ENCODE data around the gene UNKL.

DNA sequence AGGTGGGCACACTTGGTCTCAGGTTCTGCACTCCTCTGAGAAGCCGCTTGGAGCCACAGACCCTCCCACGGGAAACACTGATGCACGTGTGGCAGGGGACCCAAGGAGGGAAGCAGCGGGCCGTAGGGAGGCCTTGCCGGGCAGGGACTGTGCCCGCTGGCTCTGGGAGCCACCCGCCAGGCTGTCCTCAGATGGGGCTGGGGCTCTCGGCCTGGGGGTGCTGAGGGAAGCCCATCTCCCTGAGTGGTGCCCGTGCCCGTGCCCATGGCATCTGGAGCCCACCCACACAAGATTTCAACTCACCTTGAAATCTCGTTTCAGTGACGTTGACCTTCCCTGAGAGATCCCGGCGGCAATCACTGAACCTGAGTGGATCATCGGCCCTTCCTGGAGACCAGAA, 42.4 kb upstream of the UNKL start:
- TF ChIP-seq, protein P1, sequence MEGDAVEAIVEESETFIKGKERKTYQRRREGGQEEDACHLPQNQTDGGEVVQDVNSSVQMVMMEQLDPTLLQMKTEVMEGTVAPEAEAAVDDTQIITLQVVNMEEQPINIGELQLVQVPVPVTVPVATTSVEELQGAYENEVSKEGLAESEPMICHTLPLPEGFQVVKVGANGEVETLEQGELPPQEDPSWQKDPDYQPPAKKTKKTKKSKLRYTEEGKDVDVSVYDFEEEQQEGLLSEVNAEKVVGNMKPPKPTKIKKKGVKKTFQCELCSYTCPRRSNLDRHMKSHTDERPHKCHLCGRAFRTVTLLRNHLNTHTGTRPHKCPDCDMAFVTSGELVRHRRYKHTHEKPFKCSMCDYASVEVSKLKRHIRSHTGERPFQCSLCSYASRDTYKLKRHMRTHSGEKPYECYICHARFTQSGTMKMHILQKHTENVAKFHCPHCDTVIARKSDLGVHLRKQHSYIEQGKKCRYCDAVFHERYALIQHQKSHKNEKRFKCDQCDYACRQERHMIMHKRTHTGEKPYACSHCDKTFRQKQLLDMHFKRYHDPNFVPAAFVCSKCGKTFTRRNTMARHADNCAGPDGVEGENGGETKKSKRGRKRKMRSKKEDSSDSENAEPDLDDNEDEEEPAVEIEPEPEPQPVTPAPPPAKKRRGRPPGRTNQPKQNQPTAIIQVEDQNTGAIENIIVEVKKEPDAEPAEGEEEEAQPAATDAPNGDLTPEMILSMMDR (IDR thresholded peaks at IDR 0.05) = no peak
- TF ChIP-seq POLR2A (IDR thresholded peaks at IDR 0.05) = no peak
